ENCODE data around the gene CAPRIN1.
"Not testable (repeated sequence)": the region's sequence is repeated elsewhere in the genome, so short reads cannot be mapped to it uniquely, and the experiment has no call there.

GRCh38 chr11:34054351-34054750 lies 2.8 kb downstream of the CAPRIN1 start:
- TF ChIP-seq, protein P1, sequence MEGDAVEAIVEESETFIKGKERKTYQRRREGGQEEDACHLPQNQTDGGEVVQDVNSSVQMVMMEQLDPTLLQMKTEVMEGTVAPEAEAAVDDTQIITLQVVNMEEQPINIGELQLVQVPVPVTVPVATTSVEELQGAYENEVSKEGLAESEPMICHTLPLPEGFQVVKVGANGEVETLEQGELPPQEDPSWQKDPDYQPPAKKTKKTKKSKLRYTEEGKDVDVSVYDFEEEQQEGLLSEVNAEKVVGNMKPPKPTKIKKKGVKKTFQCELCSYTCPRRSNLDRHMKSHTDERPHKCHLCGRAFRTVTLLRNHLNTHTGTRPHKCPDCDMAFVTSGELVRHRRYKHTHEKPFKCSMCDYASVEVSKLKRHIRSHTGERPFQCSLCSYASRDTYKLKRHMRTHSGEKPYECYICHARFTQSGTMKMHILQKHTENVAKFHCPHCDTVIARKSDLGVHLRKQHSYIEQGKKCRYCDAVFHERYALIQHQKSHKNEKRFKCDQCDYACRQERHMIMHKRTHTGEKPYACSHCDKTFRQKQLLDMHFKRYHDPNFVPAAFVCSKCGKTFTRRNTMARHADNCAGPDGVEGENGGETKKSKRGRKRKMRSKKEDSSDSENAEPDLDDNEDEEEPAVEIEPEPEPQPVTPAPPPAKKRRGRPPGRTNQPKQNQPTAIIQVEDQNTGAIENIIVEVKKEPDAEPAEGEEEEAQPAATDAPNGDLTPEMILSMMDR (conservative IDR thresholded peaks at IDR 0.05 in 1 of 2, IDR thresholded peaks at IDR 0.05 in 1 of 2; ENCODE audit: extremely low read depth in 1 of 2, insufficient read depth in 1 of 2, low read depth in 1 of 2, low read length in 2 of 2): not testable (repeated sequence)
- not testable (repeated sequence) for TF ChIP-seq EZH2 (IDR thresholded peaks at IDR 0.05; ENCODE audit: borderline replicate concordance, low read length)
